HG03066 (cell line): ENCODE data around the gene CHCHD4.
"Not testable (repeated sequence)": the region's sequence is repeated elsewhere in the genome, so short reads cannot be mapped to it uniquely, and the experiment has no call there.

Experiments
- ATAC-seq: cut with Tn5 transposase; IDR thresholded peaks from one replicate; pipeline ENCODE4 v1.9.1; 2021; ENCODE audit warnings: low read depth; ENCODE audit not compliant: unreplicated experiment

Gene CHCHD4

GRCh38 chr3:14077310-14077709 is 47.4 kb downstream of the CHCHD4 start:
- ATAC-seq: no peak

- ATAC-seq: not testable (repeated sequence)
Observed at GRCh38 chr3:14075233-14075632, 49.4 kb downstream of the CHCHD4 start.

GRCh38 chr3:14064910-14065309 is 59.8 kb downstream of the CHCHD4 start:
- ATAC-seq: no peak

- ATAC-seq: no peak
Observed at GRCh38 chr3:14063152-14063551, 61.5 kb downstream of the CHCHD4 start.
